Iris pigment epithelial cell (primary cell): ENCODE measurements around the gene NDUFA11.
A peak's percentile ranks its signal among the peaks of the same experiment; 100 is the strongest.
"Not testable (repeated sequence)": the region's sequence is repeated elsewhere in the genome, so short reads cannot be mapped to it uniquely, and the experiment has no call there.

Experiments used
- DNase-seq: peaks from one replicate; pipeline ENCODE4 v3.0.0-alpha.2; 2011; ENCODE audit warnings: low read depth

NDUFA11 gene

DNA sequence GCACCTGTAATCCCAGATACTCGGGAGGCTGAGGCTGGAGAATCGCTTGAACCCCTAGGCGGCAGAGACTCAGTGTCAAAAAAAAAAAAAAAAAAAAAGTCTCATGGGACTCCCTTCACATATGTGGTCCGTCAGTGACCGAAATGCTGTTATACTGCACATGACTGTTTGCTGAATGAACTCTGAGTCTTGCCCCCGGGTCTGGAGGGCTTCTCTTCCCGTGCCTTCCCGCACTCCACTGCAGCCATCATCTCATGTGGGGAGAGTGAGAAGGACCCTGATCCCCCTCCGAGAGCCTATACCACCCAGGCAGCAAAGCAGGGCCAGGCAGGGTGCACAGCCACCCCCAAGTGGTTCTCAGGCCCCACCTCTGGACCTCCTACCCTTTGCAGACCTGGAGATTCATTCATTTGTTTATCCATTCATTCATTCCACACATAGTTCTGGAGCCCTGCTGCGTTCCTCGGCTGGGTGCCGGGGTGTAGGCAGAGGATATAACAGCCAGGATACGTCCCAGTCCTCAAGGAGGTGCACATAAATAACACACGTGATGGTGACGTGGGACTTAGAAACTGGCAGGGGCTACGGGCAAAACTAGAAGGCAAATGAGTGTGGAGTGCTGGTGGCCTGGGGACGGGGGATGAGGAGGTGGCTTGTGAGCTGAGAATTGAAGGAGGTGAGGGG is 14.2 kb downstream of the NDUFA11 start:
- DNase-seq = no peak

DNA sequence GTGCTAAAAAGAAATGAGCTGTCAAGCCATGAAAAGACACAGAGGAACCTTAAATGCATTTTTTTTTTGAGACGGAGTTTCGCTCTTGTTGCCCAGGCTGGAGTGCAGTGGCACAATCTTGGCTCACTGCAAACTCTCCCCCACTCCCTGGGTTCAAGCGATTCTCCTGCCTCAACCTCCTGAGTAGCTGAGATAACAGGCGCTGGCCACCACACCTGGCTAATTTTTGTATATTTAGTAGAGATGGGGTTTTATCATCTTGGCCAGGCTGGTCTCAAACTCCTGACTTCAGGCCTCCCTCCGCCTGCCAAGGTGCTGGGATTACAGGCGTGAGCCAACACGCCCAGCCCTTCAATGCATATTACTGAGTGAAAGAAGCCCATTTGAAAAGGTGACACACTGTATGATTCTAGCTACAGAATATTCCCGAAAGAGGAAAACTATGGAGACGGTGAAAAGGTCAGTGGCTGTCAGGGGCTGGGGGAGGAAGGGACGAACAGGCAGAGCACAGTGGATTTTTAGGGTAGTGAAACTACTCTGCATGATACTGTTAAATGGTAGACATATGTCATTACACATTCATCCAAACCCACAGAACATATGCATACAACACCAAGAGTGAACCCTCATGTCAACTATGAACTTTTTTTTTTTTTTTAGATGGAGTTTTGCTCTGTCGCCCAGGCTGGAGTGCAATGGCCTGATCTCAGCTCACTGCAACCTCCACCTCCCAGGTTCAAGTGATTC is 19.4 kb downstream of the NDUFA11 start:
- DNase-seq = not testable (repeated sequence)

DNA sequence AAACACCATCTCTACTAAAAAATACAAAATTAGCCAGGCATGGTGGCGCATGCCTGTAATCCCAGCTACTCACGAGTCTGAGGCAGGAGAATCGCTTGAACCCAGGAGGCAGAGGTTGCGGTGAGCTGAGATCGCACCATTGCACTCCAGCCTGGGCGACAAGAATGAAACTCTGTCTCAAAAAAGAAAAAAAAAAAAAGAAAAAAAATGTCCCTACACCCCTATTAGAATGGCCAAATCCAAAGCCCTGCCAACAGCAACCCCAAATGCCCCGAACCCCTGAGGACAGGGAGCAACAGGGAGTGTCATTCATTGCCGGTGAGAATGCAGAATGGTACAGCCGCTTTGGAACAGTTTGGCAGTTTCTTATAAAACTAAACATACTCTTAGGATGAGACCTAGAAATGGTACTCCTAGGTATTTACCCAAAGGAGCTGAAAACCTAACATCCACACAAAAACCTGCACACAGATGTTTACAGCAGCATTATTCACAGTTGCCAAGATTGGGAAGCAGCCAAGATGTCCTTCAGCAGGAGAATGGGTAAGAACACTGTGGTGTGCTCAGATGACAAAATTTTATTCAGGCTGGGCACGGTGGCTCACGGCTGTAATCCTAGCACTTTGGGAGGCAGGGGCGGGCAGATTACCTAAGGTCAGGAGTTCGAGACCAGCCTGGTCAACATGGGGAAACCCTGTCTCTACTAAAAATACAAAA is 20.3 kb downstream of the NDUFA11 start:
- not testable (repeated sequence) for DNase-seq

DNA sequence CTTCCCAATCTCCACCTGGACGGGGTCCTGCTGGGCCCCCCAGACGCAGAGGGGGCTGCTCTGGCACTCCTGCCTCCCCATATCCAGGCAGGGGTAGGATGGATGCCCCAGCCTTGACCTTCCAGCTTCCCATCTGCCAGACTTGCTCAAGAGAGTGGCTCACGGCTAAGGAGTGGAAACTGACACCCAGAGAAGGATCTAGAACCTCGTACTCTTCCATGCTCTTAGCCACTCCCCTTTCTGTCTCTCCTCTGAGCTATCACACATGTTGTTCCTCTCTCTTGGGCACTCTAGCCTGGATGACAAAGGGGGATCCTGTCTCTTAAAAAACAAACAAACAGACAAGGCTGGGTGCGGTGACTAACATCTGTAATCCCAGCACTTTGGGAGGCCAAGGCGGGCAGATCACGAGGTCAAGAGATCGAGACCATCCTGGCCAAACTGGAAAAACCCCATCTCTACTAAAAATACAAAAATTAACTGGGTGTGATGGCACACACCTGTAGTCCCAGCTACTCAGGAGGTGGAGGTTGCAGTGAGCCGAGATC is 21.1 kb downstream of the NDUFA11 start:
- peak; percentile 43 for DNase-seq

DNA sequence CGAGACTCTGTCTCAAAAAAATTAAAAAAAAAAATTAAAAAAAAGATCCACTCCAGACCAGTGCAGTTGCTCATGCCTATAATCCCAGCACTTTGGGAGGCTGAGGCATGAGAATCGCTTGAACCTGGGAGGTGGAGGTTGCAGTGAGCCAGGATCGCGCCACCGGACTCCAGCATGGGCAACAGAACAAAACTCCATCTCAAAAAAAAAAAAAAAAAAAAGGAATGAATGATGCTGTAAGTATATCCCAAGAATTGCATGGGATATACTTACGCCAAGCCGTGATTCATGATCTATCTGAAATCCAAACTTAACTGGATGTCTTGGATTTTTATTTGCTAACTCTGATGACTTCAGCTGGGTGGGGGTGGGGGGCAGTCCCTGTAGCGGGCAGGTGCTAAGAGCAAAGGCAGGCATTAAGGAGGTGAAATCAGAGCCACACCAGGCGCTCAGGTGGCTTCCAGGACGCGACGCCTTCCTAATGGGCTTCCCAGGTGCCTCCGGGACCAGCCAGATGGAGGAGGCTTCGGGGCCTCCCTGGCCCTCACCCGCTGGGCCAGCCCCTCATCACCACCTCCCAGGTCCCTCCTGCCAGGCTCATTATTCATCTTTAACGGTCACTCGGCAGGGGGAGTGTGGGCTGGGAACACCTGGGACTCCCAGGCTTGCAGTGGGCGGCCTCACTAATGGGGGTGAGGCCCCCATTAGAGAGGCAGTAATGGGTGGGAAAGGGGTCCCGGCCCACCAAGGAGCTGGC is 21.9 kb downstream of the NDUFA11 start:
- DNase-seq = no peak

DNA sequence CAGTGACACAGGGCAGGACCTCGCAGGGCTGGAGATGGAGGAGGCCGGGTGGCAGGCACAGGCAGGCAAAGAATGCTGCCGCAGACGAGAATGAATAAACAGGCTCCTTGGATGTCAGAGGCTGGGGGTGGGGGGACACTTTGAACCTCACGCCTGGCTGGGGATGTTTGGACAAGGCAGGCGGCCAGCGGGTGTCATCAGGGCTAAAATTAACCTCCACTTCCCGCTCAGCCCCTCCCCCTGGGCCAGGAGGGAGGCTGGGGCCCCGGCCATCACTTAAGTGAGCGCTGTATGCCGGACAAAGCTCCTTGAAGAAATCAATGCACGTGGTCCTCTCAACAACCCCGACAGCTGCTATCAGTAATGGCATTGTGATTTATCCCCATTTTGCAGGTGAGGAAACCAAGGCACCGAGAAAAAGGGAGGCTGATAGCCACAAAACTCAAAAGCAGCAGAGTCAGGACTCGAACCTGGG is 22.9 kb downstream of the NDUFA11 start:
- DNase-seq = peak; percentile 82

DNA sequence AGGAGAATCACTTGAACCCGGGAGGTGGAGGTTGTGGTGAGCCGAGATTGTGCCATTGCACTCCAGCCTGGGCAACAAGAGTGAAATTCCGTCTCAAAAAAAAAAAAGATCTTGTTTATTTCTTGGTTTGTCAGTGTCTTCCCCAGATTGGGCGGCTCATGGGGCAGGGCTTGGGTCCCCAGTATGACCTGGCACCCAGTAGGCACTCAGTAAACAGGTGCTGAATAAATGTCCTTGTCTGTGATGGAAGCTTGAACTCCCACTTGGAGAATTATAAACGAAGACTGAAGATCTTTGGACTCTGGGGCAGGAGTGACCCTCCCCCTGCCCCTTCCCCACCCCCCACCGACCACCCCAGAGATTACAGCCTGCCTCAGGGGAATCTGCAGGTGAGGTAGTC is 23.4 kb downstream of the NDUFA11 start:
- DNase-seq = no peak

DNA sequence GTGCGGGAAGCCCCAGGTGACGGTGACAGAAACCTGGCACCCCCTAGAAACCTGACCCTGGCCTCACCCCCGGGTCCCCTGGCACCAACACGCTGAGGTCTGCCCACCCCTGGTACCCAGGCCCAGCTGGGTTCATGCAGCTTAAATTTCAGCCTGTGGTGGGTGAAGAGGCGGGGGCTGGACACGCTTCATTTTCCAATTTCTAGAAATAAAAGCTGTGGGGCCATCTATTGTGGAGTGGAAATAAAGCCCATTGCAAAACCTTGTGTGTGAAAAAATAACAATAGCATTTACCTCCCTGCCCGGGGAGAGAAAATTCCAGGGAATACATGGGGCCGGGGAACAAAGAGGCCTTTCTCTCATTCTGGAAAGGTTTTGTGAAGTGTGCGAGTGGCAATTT is 25.7 kb downstream of the NDUFA11 start:
- no peak for DNase-seq

DNA sequence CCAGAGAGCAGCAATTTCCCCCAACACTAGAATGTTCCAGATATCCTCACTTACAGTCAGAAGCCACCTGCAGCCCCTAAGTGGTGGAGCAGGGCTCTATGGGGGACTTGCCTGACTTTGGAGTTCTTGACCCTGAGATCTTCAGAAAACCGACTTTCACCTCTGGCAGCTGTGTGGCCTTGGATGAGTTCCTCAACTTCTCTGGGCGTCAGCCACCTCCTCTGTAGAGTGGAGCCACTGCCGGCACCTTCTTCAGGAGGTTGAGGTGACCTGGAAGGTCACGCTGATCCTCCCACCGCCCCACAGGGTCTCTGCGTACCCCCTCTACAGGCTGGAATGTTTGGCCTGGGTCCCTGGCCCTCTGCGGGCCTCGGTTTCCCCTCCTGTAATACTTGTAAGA is 26.2 kb downstream of the NDUFA11 start:
- no peak for DNase-seq

DNA sequence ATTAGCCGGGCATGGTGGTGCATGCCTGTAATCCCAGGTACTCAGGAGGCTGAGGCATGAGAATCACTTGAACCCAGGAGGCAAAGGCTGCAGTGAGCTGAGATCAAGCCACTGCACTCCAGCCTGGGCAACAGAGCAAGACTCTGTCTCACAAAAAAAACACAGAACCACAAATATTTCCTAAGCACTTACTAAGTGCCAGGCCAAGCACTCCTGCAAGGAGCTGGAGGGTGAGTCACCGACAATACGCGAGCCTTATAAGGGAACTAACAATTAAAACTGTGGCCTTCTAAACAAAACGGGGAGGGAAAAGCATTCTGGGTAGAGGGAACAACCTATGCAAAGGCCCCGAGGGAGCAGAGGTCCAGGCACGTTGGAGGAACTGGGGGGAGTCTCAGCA is 29.1 kb downstream of the NDUFA11 start:
- peak; percentile 79 for DNase-seq

DNA sequence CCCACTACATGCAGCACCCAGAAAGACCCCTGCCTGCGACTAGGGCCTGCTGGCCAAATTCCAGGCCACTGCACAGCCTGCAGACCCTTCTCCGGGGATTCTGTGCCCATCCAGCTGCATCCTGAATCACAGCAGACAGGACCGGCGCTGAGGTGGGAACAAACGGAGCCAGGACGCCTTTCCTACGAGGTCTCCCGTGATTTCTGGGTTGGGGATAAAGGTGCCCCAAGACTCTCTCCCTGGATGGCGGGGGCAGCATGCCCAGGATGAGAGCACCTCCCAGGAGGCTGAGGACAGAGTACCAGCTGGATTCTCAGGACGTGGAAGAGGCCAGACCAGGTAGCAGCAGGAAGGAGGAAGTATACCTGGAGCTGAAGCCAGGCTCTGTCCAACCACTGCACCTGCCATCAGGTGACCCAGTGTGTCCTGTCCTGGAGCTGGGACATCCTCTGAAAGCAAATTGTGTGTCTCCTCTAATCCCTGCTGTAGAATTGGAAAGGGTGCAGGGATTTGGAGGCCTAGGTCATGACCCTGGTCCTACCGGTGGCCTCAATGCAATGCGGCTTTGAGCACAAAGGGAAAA is 29.9 kb downstream of the NDUFA11 start:
- no peak for DNase-seq

DNA sequence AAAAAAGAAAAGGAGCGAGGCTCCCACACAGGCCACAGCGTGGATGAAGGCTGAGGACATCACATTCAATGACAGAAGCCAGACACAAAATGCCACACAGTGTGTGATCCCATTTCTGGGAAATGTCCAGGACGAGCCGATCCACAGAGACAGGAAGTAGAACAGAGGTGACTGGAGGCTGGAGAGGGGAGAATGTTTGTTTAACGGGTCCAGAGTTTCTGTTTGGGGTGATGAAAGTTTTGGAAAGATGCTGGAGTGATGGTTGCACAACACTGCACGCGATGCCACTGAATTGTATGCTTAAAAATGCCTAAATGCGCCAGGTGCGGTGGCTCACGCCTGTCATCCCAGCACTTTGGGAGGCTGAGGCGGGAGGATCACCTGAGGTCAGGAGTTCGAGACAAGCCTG is 32.6 kb downstream of the NDUFA11 start:
- DNase-seq = no peak

DNA sequence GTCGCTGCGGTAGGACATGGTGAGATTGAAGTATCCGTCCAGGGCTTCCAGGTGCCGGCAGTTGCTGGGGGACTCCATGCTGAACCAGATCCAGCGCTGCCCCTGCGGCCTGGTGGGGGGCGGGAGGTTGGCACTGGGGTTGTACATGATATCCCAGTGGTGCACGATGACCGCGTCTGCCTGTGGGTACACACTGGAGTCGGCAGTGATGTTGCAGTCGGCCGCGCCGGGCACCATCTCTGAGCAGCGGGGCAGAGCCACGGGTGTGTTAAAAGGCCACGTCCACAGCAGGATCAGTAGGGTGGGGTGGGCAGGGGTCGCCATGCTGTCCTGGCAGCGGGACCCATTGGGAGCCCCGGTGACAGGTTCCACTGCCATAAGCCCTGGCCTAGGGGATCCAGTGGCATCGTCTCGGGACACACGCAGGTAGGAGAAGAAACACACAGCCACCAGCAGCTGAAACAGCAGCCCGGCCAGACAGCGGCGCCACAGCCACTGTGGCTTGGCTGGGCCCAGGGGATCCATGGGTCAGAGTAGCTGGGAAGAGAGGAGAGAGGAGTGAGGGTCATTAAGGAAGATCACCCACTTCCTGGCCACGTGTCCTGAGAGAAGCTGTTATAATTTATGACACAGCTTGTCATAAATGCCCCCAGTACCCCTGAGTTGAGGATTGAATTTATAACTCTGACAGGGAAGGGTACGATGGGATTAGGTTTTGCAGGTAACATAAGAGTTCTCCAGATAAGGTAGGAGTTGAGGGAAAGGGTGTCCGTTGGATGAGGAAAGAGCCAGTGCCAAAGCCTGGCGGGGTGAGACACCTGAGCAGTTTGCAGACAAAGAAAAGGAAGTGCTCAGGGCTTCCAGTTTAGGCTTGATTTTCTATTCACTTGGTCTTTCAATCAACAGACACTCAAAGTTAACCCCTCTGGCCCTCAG is 36.1 kb downstream of the NDUFA11 start:
- DNase-seq = no peak

DNA sequence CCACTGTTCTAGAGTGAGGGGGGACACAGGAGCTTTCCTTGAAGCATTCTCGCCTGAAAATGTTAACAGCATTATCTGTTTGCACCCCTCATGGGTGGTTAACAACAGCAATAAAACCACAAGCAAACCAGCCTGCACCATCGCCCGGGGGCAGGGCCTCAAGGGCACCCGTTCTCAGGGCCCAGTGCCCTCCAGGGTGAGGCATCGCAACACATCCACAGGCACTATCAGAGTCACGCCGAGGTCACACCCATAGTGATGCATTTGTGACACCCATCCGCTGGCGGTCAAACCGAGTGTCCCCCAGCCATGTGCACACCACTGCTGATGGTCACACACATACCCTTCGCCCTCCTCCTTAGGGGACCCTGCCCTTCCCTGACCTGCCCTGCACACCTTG is 37.8 kb downstream of the NDUFA11 start:
- DNase-seq = no peak

DNA sequence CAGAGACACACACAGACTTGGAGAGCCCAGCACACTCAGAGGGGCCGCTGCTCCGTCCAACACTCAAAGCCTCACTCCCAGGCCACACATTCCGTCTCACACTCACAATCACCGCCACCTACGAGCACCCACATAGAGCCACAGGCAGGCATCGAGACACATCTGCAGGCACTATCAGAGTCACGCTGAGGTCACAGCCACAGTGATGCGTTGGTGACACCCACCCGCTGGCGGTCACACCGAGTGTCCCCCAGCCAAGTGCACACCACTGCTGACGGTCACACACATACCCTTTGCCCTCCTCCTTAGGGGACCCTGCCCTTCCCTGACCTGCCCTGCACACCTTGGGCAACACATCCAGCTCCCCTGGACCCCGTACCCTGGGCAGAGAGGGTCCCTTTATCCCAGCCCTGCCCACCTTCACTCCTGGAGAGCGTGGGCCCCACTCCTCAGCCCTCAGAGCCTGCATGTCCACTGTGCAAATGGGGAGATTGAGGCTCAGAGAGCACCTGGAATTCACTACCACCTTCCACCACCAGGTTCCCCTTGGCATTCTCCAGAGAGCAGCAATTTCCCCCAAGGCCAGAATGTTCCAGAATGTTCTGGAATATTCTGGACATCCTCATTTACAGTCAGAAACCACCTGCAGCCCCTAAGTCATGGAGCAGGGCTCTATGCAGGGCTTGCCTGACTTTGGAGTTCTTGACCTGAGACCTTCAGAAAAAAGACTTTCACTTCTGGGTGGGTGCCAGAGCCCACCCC is 38.7 kb downstream of the NDUFA11 start:
- DNase-seq = no peak

DNA sequence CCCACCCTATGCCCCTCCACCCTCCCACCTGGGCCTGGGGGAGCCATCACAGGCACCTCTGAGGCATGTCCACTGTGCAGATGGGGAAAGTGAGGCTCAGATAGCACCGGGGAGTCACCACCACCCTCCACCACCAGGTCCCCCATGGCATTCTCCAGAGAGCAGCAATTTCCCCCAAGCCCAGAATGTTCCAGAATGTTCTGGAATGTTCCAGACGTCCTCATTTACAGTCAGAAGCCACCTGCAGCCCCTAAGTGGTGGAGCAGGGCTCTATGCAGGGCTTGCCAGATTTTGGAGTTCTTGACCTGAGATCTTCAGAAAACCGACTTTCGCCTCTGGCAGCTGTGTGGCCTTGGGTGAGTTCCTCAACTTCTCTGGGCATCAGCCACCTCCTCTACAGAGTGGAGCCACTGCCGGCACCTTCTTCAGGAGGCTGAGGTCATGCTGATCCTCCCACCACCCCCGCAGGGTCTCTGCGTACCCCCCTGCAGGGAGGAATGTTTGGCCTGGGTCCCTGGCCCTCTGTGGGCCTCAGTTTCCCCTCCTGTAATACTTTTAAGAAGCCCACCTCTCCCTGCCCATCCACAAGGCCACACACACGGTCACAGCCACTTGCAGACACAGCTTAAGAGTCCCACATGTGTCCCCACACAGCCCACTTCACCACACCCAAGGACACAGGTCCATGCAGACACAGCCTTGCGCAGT is 39.4 kb downstream of the NDUFA11 start:
- no peak for DNase-seq

DNA sequence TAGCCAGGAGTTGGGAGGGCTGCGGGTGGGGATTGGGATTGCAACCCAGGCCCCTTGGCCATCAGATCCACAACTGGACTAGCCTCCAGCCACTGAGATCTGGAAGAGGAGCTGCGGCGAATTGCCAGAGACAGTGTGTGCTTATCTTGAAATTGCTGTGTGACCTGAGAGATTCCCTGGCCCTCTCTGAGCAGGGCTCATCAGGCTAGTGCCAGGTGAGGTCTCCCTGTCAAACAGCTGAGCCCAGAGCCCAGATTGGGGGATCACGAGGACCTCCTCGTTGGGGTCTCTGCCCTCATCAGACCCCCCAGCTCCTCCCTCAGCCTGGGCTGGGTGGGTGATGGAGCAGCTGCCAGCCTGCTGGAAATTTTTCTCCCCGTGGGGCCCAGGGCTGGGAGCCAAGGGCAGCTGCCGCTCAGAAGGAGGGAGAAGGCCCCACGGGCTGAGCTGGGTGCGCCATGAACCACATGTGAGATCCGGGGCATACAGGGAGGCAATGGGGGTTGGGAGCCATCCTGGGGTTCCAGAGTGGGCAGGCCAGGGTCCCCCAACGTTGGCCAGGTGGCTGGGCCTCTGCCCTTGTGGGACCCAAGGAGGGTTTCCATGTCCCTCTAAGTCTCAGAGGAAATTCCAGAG is 40.4 kb downstream of the NDUFA11 start:
- no peak for DNase-seq
